Lung microvascular endothelial cell (primary cell): ENCODE data around the gene NEURL4. TPM values are rescaled to one million over a fixed set of nuclear protein-coding genes. Genes with fewer than 3 reads are reported as not detected.

Experiments used
- DNase-seq, 2 donors: peaks; one replicate each; pipeline versions ENCODE4 v3.0.0 to v3.0.0-alpha.2; 2010; ENCODE audit warnings: low read depth in 2 of 2
- total RNA-seq: library from RNA; depleted of rRNA; stranded (reverse); fragments of >200 nt; gene quantifications from 2 replicates; pipeline ENCODE4 v1.2.1, GENCODE V29; 2014

NEURL4 gene
- total RNA-seq, 1 donor from 2014 or later = 13.1 TPM

- no peak for DNase-seq
Measured at GRCh38 chr17:7304179-7304578, 25.0 kb downstream of the NEURL4 start.

GRCh38 chr17:7296189-7296861 is 32.8 kb downstream of the NEURL4 start:
- DNase-seq = peak; percentile 81 to 83

GRCh38 chr17:7295230-7296180 is 33.6 kb downstream of the NEURL4 start:
- no peak for DNase-seq

DNA sequence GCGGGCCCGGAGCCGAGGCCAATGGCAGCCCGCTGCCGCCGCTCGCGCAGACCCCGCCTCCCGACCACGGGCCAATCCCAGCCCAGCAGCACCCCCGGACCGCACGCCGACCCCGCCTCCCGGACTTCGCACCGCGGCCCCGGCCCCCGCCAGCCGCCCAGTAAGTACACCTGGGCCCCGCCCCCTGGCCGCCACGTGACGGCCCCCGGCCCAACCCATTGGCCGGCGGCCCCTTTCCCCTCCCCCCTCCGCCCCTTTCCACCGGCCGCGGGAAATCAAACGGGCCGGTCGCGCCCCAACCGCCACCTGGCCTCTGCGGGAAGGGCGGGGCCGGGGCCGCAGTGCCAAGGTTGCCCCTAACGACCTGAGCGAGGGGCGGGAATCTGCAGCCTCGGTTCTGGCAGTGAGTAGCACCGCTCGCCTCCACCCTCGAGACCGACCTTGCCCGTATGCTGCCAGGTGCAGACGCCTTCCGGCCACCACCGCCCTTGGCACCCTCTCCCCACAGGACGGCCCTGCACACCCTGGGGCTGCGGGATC is 34.5 kb downstream of the NEURL4 start, which contains the start of gene YBX2:
TSS of gene YBX2 (minus strand) at position 26 of the 540 bp plus-strand sequence. CDS start 139 bp downstream, outside the sequence.
- peak in 1 of 2 donors; percentile 56 for DNase-seq

DNA sequence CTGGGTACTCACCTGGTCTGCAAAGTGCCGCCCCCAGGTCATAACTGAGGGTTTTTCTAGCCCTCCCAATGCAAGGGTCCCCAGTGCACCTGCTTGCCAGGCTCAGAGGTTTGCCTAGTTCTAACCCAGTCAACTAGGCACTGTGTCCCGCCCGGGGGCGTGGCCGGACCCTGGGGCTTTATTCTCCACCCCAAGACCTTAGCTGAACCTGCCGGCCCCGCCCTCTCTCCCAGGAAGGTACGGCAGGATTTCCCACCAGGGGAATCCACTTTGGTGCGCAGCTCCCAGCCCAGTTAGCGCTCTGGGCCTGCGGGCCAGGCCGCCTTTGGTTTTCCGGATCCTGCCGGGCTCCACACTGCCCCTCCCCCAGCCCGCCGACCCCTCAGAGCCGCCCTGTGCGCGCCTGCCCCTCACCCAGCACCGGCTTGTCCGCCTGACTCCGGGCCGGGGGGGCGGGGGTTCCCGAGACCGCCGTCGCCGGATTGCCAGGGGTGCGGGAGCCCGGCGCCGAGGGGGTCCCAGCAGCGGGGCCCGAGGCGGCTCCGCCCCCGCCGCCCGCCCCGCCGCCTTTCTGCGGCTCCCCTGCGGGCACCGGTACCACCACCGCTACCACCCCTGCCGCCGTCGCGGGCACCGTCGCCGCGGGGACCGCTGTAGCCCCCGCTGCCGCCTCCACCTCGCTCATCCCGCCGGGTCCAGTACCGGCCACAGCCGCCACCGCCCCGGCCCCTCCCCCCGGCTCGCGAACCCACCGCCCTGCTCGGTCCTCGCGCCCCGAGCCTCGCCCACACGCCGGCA is 35.1 kb downstream of the NEURL4 start:
- no peak for DNase-seq

- DNase-seq = no peak
Measured at GRCh38 chr17:7293159-7293558, 36.0 kb downstream of the NEURL4 start.

DNA sequence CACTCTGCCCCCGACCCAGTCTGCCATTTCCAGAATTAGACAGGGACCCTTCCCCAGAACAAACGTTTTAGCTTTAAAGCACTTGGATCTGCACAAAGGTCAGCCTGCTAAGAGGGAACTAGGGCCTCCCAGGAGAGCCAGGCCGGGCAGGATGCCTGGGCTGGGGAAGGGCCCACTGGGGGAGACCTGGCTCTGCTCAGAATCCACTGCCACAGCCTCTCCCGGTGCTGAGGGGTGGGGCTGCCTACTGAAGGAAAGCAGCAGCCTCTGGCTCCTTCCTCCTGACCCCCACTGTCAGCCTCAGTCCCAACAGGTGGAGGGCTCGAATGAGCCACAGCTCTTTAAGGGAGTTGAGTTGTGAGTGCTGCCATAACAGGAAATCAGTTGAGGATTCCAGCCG is 36.4 kb downstream of the NEURL4 start:
- DNase-seq = no peak

GRCh38 chr17:7292194-7292593 is 36.9 kb downstream of the NEURL4 start:
- DNase-seq = no peak

DNA sequence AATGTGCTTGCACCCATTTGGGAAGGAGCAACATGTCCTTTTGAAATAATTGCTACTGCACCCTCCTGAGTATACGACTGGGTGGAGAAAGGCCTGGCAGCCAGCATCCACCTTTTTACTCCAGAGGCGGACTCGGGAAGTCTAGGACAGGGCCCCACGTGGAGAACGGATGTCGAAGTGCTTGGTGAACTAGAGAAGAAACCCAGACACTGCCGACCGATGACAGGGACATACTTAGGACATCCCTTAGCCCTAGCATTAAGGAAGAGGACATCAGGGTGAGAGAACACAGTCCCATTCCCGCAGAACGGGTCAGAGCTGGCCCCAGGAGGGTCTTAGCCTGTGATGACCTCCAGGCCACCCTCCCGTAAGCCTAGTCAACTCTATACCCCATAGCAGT is 38.5 kb downstream of the NEURL4 start:
- no peak for DNase-seq

- no peak for DNase-seq
Measured at GRCh38 chr17:7290166-7290565, 39.0 kb downstream of the NEURL4 start.

GRCh38 chr17:7289256-7290032 is 39.7 kb downstream of the NEURL4 start:
- DNase-seq = no peak

GRCh38 chr17:7285679-7286078 is 43.5 kb downstream of the NEURL4 start:
- DNase-seq = no peak

GRCh38 chr17:7284911-7285310 is 44.2 kb downstream of the NEURL4 start:
- DNase-seq = no peak

DNA sequence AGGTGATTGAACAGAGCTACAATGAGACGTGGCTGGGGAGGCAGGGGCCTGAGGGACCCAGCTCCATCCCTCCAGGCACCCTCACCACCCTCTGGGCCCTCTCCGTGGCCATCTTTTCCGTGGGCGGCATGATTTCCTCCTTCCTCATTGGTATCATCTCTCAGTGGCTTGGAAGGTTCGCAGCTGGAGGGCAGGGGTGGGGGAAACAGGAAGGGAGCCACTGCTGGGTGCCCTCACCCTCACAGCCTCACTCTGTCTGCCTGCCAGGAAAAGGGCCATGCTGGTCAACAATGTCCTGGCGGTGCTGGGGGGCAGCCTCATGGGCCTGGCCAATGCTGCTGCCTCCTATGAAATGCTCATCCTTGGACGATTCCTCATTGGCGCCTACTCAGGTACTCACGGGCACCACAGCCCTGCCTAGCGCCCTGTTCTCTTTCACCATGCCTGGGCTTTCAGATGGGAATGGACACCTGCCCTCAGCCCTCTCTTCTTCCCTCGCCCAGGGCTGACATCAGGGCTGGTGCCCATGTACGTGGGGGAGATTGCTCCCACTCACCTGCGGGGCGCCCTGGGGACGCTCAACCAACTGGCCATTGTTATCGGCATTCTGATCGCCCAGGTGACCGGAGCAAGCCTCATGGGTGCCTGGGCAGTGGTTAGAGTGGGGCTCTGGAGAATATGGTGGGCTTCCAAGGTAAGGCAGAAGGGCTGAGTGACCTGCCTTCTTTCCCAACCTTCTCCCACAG is 45.5 kb downstream of the NEURL4 start:
- no peak for DNase-seq

DNA sequence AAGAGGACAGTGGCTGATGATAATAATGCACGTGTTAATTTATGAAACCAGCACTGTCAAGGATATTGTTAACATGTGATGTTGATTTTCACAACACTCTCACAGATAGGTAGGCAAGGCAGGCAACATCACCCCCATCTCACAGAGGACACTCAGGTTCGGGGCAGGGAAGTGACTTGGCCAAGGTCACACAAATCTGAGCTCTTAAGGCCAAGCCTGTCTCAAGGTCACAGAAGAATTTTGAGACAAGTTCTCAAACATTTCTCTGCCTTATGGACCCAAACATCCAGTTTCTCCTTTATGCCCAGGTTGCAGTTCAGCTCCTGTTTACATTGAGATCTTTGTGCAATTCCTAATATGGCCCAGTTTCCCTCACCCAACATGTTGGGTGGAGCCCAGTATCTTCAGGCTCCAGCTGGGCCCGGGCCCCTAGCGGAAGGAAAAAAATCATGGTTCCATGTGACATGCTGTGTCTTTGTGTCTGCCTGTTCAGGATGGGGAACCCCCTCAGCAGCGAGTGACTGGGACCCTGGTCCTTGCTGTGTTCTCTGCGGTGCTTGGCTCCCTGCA is 46.3 kb downstream of the NEURL4 start:
- DNase-seq = peak in 1 of 2 donors; percentile 14

DNA sequence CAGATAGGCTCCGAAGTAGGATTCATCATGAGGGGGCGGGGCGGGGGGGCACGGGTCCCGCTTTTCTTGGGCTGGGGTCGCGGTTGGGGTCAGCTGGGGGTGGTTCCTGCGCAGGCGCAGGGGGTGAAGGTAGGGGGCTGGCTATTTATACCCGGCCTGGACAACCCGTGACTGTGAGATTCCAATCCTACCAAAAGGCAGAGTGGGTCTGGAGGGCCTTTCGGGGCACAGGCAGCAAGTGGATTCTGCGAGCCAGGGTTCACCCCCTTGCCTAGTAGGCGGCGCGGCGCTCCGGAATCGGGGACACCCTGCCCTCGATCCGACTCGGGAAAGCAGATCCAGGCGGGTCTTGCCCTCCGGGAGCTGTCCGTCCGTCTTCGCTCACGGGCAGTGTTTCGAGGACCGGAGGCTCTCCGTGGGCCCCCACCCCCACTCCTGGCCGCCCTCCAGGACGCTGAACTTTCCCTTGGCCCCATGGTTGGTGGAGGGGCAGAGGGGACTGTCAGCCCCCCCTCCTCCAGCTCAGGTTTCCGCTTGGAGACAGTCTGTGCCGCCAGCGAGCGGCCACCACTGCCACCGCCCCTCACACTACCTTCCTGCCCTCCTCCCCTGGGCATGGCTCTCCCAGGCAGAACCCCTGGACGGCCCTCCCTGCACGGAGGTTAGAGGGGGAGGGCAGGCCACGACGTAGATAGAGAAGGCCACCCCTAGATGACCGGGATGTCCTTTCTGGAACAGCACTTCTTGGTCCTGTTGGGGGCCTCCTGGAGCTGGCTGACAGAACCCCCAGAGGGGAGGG is 47.0 kb downstream of the NEURL4 start:
- peak in 1 of 2 donors; percentile 58 for DNase-seq

DNA sequence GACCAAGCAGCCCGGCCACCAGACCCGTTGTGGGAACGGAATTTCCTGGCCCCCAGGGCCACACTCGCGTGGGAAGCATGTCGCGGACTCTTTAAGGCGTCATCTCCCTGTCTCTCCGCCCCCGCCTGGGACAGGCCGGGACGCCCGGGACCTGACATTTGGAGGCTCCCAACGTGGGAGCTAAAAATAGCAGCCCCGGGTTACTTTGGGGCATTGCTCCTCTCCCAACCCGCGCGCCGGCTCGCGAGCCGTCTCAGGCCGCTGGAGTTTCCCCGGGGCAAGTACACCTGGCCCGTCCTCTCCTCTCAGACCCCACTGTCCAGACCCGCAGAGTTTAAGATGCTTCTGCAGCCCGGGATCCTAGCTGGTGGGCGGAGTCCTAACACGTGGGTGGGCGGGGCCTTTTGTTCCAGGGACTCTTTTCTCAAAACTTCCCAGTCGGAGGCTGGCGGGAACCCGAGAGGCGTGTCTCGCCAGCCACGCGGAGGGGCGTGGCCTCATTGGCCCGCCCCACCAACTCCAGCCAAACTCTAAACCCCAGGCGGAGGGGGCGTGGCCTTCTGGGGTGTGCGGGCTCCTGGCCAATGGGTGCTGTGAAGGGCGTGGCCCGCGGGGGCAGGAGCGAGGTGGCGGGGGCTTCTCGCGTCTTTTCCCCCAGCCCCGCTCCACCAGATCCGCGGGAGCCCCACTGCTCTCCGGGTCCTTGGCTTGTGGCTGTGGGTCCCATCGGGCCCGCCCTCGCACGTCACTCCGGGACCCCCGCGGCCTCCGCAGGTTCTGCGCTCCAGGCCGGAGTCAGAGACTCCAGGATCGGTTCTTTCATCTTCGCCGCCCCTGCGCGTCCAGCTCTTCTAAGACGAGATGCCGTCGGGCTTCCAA is 47.8 kb downstream of the NEURL4 start, which contains the start of gene SLC2A4:
TSS of gene SLC2A4 (plus strand) at position 645 of the 879 bp plus-strand sequence. CDS start at position 862, 217 bp downstream.
- peak; percentile 92 to 95 for DNase-seq
